ENCODE results near the gene NECTIN1.

The NECTIN1 gene

GRCh38 chr11:119730789-119731386 lies 1.9 kb upstream of the NECTIN1 start:
- no peak for DNase-seq

DNA sequence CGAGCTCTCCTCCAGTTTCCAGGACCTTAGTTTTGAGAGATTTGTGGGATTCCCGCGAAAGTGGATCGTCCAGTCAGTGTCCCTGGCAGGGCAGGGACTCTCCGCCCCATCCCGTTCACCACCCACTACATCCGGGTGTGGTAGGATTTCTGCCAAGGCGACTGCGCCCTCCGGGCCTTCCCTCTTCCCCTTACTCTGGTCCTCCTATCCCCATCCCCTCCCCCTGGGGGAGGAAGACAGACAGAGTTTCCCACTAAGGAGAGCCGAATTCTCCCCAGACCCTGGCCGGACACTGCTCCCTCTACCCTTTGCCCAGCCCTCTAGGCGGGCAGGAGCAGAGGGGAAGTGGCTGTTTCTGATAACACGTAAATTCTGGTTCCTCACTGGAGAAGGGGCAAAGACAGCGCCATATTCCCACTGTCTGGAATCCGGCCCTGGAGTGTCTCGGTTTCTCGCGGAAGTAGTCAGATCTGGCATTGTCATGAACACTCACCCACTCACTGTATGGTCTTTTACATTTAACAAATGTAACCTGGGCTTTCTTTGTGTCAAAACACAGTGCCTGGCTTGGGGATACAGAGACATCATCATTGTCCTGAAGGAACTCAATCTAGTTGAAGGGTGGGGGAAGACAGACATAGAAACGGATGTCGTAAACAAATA lies 1.1 kb upstream of the NECTIN1 start:
- no peak for DNase-seq

GRCh38 chr11:119729581-119729927 lies 554 bp upstream of the NECTIN1 start:
- no peak for DNase-seq

GRCh38 chr11:119728211-119728626 lies 781 bp downstream of the NECTIN1 start:
- no peak for DNase-seq

GRCh38 chr11:119727523-119728151 lies 1.4 kb downstream of the NECTIN1 start:
- no peak for DNase-seq

DNA sequence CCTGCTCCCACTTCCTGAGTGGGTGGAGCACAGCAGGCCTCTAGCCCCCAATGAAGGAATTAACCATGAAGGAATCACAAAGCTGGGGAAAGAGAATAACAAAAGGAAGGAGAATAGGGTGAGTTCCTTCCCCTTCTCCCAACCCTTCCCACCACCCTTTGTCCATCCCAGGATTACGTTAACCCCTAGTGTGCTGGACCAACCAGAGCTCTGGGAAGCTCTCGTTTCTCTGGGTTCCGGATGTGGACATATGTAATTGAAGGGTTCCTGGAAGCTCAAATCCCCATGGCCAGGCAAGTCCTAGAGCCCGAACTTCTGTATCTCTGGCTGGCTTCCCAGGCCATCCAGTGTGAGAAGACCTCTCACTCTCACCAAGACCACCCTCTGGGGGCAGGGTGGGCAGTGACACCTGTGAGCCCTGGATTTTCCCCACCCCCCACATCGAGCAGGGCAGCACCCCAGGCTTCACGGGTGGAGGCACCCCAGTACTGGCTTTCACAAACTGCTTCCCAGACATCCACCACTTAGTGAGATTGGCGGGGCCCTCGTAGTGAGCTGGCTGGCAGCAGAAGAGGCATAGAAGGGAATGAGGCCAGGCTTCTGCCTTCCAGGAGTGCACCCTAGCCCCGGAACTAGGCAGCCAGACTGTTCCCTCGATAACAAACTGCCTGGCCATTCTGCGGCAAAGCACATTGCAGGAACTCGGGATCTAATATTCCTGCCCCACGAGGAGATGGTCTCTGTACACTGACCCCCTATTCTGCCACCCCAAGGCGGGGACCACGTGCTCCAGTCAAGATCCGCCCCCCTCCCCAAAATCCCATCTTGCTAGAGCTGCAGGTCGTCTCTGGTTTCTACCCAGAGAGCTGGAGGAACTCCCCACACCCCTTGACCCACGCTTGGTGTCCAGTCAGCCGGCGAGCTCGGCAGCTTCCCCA lies 2.1 kb downstream of the NECTIN1 start:
- DNase-seq, result no peak

GRCh38 chr11:119726150-119726553 lies 2.8 kb downstream of the NECTIN1 start:
- no peak for DNase-seq

DNA sequence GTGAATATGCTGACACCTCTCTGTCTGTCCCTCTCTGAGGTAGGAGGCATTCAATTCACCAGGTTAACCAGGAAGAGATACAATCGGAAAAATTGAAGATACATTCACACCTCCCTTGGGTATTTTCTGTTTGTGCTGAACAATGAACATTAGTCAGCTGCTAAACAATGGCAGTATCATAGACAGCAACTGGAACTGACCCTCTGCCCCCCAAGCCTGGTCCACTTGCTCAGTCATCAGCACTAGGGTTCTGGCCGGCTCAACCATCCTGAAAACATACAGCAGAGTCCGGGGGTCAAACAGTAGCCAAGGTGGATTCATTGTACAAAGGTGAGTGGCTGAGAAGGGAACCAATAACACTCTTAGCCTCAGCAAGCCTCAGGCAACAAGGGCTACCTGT lies 4.0 kb downstream of the NECTIN1 start:
- DNase-seq, result no peak

DNA sequence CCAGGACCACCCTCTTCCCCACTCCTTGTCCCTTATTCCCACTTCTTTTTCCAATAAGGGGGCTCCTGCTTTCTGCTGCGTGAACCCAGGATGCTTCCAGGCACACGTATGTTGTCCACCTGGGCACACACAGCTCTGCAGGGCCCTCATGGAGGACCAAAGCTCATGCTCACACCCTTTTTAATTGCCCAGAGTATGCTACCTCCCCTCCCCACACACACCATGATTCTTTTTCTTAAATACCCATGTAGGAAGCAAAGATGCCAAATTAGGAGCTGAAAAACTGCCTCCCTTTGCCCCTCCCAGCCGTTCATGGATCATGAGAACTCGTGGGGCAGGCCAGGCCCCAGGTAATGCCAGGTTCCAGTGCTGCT lies 5.1 kb downstream of the NECTIN1 start:
- DNase-seq, result no peak

- no peak for DNase-seq
These were observed 5.6 kb downstream of the NECTIN1 start for GRCh38 chr11:119723243-119723951.

DNA sequence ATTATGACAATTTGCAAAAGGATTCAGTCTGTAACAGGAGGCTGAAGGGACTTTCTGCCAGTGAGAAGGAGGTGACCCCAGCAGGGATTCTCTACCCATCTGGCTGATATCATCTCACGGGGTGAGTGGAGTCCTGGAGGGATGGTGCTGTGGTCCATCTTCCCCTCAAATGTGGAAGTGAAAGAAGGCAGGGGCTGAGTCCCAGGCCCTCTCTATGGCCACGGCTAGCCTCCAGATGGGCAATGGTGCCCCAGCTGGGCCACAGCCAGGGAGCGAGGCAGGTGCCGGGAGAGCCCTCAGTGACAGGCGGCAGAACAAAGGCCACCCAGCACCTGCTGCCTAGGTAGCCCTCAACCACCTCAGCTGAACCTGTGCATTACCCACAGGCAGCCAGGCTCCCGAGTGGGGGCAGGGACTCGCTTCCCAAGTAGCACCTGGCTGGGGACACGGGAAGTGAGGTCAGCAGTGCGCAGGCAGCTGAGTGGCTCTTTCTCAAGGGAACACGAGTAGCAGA lies 6.7 kb downstream of the NECTIN1 start:
- no peak for DNase-seq

DNA sequence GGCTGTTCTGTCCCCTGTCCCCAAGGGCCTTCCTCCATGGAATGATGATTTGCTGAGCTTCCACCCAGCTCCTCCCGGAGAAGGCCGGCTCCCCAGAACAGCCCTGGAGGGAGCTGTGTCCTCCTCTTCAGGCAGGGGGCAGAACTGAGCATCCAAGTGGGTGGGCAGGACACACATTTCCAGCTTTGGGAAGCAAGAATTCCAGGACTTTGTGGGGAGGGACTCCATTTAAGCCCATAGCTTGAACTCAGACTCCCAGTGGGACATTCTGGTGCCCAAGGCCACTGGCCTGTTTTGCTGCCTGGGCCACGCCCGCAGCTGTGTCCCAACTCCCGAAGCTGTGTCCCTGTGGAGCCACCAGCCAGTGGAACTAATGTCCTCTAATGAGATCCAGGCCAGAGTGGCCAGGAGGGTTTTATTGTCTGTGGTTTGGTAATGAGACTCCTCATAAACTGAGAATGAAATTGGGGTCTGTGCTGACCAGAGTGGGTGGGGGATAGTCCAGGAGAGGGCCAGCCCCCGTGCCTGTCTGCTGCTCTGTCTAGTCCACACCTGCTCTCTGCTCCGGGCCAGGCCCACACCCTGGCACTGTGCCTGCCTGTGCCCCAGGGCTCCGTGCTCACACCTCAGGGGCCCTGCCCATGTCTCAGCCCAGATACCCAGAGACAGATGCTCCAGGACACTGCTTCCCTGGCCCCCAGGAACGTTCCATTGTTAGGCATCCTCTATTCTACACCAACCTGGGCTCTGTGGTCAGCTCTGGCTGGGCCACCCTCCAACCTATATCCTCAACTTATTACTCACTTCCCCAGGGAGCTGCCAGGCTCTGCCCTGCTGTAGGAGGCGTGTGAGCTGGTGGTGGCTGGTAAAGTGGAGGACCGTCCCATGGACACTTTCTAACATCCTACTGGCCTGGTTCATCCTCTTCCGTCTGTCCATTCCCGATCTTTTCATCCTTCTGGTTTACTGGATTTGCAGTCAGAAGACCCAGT lies 7.6 kb downstream of the NECTIN1 start:
- DNase-seq, result no peak

- DNase-seq, result no peak
These were observed 8.6 kb downstream of the NECTIN1 start for GRCh38 chr11:119720311-119720913.

GRCh38 chr11:119717839-119718534 lies 11.0 kb downstream of the NECTIN1 start:
- DNase-seq, result no peak

- DNase-seq, result no peak
These were observed 12.2 kb downstream of the NECTIN1 start for GRCh38 chr11:119716582-119717498.

DNA sequence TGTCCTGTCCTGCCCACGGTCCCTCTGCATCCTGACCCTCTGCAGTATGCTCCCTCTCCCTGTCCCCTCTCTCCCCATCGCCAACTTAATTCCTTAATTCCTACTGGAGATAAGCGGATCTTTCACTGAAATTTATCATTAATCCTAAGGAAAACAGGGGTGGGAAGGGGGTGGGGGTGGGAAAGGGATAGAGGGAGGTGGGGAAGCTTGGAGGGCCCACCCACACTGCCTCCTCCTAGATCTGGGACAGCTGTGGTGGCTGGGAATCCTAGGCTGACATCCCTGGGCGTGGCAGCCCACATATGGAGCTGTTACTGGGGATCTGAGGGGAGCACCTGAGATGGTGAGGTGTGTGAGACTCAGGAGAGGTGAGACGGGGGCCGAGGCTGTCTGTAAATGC lies 14.4 kb downstream of the NECTIN1 start:
- no peak for DNase-seq

- no peak for DNase-seq
These were observed 14.8 kb downstream of the NECTIN1 start for GRCh38 chr11:119714189-119714588.

DNA sequence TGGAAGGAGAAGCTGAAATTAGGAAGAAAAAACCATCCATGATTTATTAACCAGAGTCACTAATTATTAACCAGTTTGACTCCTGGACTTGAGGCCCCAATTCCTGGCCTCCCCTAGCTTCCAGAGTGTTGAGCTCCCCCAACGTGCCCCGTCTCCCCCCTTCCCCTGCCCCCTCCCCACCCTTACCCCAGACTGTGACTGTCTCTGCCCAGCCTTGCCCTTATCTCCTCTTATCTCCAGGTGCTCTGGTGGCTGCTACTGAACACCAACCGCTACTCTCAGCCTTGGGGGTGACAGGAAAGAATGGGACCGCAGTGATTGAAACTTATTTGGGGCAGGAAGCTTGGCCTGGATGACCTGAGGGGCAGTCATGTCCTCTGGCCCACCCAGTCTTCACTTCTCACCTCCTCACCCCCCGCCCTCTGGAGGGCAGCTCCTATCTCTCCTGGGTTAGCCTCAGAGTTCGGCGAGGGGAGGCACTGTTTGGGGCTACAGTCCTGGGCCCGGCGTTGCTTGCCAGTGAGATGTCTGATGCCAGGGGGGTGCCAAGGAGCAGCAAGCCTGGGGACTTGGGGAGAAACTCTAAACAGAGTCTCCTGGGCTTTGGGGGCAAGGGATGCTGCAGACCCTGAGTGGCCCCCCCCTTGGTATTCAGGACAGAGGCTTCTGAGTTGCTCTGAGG lies 15.5 kb downstream of the NECTIN1 start:
- DNase-seq, result no peak

All from CD4-positive, alpha-beta T cell treated with Interferon gamma for 1 hour (primary cell).